ENCODE results near the gene FAM187B. TPM values are rescaled to one million over a fixed set of nuclear protein-coding genes. Genes with fewer than 3 reads are reported as not detected.

Gene FAM187B
- polyA plus RNA-seq, 1 of the 3 experiments (the other 2 are of a cell fraction), result not detected

GRCh38 chr19:35229601-35230000 lies 1.1 kb upstream of the FAM187B start (continued):
- TF ChIP-seq CTCF (IDR thresholded peaks at IDR 0.05), result no peak

DNA sequence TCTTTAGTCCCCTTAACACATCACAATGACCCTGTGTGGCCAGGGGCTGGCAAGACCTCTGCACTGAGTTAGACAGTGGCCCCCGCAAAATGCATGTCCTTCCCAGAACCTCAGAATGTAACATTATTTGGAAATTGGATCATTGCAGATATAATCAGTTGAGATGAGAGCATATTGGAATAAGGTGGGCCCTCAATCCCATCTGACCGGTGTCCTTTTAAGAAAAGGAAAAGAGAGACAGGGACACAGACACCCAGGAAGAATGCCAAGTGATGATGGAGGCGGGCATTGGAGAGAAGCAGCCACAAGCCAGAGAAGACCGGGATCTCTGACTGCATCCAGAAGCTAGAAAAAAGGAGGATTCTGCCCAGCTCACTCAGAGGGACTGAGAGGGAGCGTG lies 1.8 kb downstream of the FAM187B start:
- Histone ChIP-seq H3K9ac (no peak overlapping the region), H3K27ac (ENCODE audit: low read depth in 2 of 2, low read length in 1 of 2) (no peak overlapping the region), H2AFZ (ENCODE audit: low read depth) (no peak overlapping the region), H3K4me2 (no peak overlapping the region), H3K9me2 (no peaks in the 10 kb centered on the region), H3K4me3 (ENCODE audit: low read depth in 2 of 2, low read length in 1 of 2) (no peak overlapping the region), H3K27me3 (ENCODE audit: insufficient read depth) (peaks cover 10% of the 10 kb centered on the region; the same call in 1 of the 2 replicates), H4K20me1 (ENCODE audit: insufficient read depth) (no peaks in the 10 kb centered on the region), H3K9me3 (no peaks in the 10 kb centered on the region), H3F3A (replicated peaks; ENCODE audit: insufficient read depth) (no peaks in the 10 kb centered on the region), H3K79me2 (ENCODE audit: insufficient read depth) (no peaks in the 10 kb centered on the region), H3K4me1 (ENCODE audit: control insufficient read depth in 1 of 2, insufficient read depth in 2 of 2, low read depth in 1 of 2, low read length in 1 of 2) (peaks cover 0 to 5% of the 10 kb centered on the region in 2 experiments; a peak in 1 of 4 replicates), H3K36me3 (replicated peaks in 1 of 2; ENCODE audit: control insufficient read depth in 1 of 2, insufficient read depth in 2 of 2, low read length in 1 of 2) (no peaks in the 10 kb centered on the region)
- DNase-seq, result no peak
- ChIA-PET CTCF (interaction anchor here (1.0 kb wide), 1 partner anchor 84 kb away, joined by 3 read pairs; the partner anchor contains the start of gene FXYD7), POLR2A (no interaction called here)
- no peak for TF ChIP-seq SIN3A (IDR thresholded peaks at IDR 0.05; ENCODE audit: borderline replicate concordance, low read depth, low read length)
- no peak for TF ChIP-seq RCOR1 (IDR thresholded peaks at IDR 0.05; ENCODE audit: low read length)
- no peak for TF ChIP-seq USF1 (IDR thresholded peaks at IDR 0.05; ENCODE audit: borderline replicate concordance, low read depth)
- TF ChIP-seq YY1 (IDR thresholded peaks at IDR 0.05; ENCODE audit: low read depth), result no peak
- TF ChIP-seq FOXJ3 (CRISPR knock-in tag; IDR thresholded peaks at IDR 0.05), result no peak
- no peak for TF ChIP-seq MEF2A (IDR thresholded peaks at IDR 0.05; ENCODE audit: borderline replicate concordance, low read depth)
- no peak for TF ChIP-seq FOXM1 (IDR thresholded peaks at IDR 0.05; ENCODE audit: low read depth)
- TF ChIP-seq GABPA (IDR thresholded peaks at IDR 0.05; ENCODE audit: low read depth), result no peak
- TF ChIP-seq, protein P1, sequence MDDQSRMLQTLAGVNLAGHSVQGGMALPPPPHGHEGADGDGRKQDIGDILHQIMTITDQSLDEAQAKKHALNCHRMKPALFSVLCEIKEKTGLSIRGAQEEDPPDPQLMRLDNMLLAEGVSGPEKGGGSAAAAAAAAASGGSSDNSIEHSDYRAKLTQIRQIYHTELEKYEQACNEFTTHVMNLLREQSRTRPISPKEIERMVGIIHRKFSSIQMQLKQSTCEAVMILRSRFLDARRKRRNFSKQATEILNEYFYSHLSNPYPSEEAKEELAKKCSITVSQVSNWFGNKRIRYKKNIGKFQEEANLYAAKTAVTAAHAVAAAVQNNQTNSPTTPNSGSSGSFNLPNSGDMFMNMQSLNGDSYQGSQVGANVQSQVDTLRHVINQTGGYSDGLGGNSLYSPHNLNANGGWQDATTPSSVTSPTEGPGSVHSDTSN (IDR thresholded peaks at IDR 0.05), result no peak
- no peak for TF ChIP-seq IRF3 (IDR thresholded peaks at IDR 0.05; ENCODE audit: low read depth, low read length)
- TF ChIP-seq MXI1 (IDR thresholded peaks at IDR 0.05; ENCODE audit: low read depth, low read length), result no peak
- no peak for TF ChIP-seq POLR2AphosphoS5 (IDR thresholded peaks at IDR 0.05; ENCODE audit: low read depth, low read length)
- no peak for TF ChIP-seq JUND (IDR thresholded peaks at IDR 0.05)
- no peak for TF ChIP-seq ELF1 (IDR thresholded peaks at IDR 0.05)
- TF ChIP-seq EP300 (IDR thresholded peaks at IDR 0.05; ENCODE audit: borderline replicate concordance in 1 of 2, low read depth in 1 of 2, low read length in 1 of 2), result no peak
- TF ChIP-seq NRF1 (IDR thresholded peaks at IDR 0.05; ENCODE audit: low read depth, low read length), result no peak
- WGBS (ENCODE audit: low lambda C conversion rate), result 56% methylated on average over 5 of the region's 5 CpGs
